CD4-positive, alpha-beta T cell (primary cell): ENCODE measurements around the gene ABHD5. TPM values are rescaled to one million over a fixed set of nuclear protein-coding genes. Genes with fewer than 3 reads are reported as not detected.
A peak's percentile ranks its signal among the peaks of the same experiment; 100 is the strongest.

Experiments used
- ATAC-seq: fragments of 200-7000 bp; cut with Tn5 transposase; one replicate; pipeline ENCODE4 v1.10.0; 2022; ENCODE audit warnings: mild to moderate bottlenecking; ENCODE audit not compliant: poor library complexity
- CTCF ChIA-PET: fragments of 350-600 bp; sonication (Branson Sonifier 250); formaldehyde crosslinking; loops from one replicate; lab custom pipeline; 2021; ENCODE audit warnings: antibody characterized with exemption, inconsistent platforms; lab: Charles Lee
- POLR2A ChIA-PET: fragments of 350-600 bp; sonication (Branson Sonifier 250); formaldehyde crosslinking; loops from one replicate; lab custom pipeline; 2021; ENCODE audit warnings: antibody characterized with exemption, inconsistent platforms; lab: Charles Lee
- DNase-seq, 14 experiments: peaks; one replicate each; pipeline ENCODE4 v3.0.0-alpha.2; 2013 to 2020; ENCODE audit warnings: mixed read lengths in 2 of 14
- H3K27ac ChIP-seq, 2 donors: one replicate each; pipeline versions ENCODE4 v1.5.1 to v1.7.0; 2013; ENCODE audit warnings: low read length in 2 of 2, low read depth in 1 of 2, mild to moderate bottlenecking in 1 of 2
- H3K27me3 ChIP-seq, 2 experiments: 1 replicate in 1 of 2; 2 replicates in 1 of 2; pipeline versions ENCODE4 v1.6.1 to v1.7.0; 2013; ENCODE audit warnings: low read length in 2 of 2, control low read depth in 1 of 2, mild to moderate bottlenecking in 1 of 2, moderate library complexity in 1 of 2; ENCODE audit not compliant: insufficient read depth in 2 of 2, control insufficient read depth in 1 of 2
- H3K36me3 ChIP-seq: one replicate; pipeline ENCODE4 v1.6.1; 2013; ENCODE audit warnings: low read length, control low read depth; ENCODE audit not compliant: insufficient read depth
- H3K4me1 ChIP-seq: one replicate; pipeline ENCODE4 v1.6.1; 2013; ENCODE audit warnings: low read length, control low read depth; ENCODE audit not compliant: insufficient read depth
- H3K4me3 ChIP-seq: one replicate; pipeline ENCODE4 v1.5.1; 2013; ENCODE audit warnings: mild to moderate bottlenecking, low read length, moderate library complexity
- H3K9me3 ChIP-seq, 2 experiments: 1 replicate in 1 of 2; 2 replicates in 1 of 2; pipeline versions ENCODE4 v1.6.1 to v1.7.0; 2013; ENCODE audit warnings: low read length in 2 of 2, mild to moderate bottlenecking in 2 of 2, control low read depth in 1 of 2, moderate library complexity in 1 of 2; ENCODE audit not compliant: control insufficient read depth in 1 of 2, insufficient read depth in 1 of 2
- H3K27ac Mint-ChIP-seq: one replicate; pipeline ENCODE4 v1.8.0; 2020; ENCODE audit warnings: mixed read lengths
- H3K27me3 Mint-ChIP-seq: one replicate; pipeline ENCODE4 v1.8.0; 2021; ENCODE audit warnings: mixed read lengths
- H3K36me3 Mint-ChIP-seq: one replicate; pipeline ENCODE4 v1.8.0; 2021; ENCODE audit warnings: low read depth, mixed read lengths
- H3K4me1 Mint-ChIP-seq: one replicate; pipeline ENCODE4 v1.8.0; 2021; ENCODE audit warnings: low read depth, mixed read lengths
- H3K4me3 Mint-ChIP-seq: one replicate; pipeline ENCODE4 v1.8.0; 2020; ENCODE audit warnings: mild to moderate bottlenecking, mixed read lengths
- H3K9me3 Mint-ChIP-seq: one replicate; pipeline ENCODE4 v1.8.0; 2020; ENCODE audit warnings: mixed read lengths
- intact Hi-C, 2 experiments: fragments of 100-400 bp; cut with DNase I in 1 of 2; cut with micrococcal nuclease in 1 of 2; formaldehyde crosslinking; loops; one replicate each; pipeline versions ENCODE4 v1.15.1 to v1.9.0; 2023 to 2025; cut with DNase I, micrococcal nuclease
- total RNA-seq, 174 experiments: library from RNA in 2 of 174; stranded (reverse) in 2 of 174; gene quantifications; one replicate each; pipeline ENCODE4 v1.2.3 and lab custom pipeline; 2021 to 2026
- TF ChIP-seq, protein P1 (sequence below): fragments of 200-600 bp; IDR thresholded peaks from one replicate; pipeline ENCODE4 v1.8.0; 2022; ENCODE audit warnings: antibody characterized with exemption, mild to moderate bottlenecking

The ABHD5 gene
- total RNA-seq, 2 experiments from 2014 or later, result 6.4 to 9.3 TPM

DNA sequence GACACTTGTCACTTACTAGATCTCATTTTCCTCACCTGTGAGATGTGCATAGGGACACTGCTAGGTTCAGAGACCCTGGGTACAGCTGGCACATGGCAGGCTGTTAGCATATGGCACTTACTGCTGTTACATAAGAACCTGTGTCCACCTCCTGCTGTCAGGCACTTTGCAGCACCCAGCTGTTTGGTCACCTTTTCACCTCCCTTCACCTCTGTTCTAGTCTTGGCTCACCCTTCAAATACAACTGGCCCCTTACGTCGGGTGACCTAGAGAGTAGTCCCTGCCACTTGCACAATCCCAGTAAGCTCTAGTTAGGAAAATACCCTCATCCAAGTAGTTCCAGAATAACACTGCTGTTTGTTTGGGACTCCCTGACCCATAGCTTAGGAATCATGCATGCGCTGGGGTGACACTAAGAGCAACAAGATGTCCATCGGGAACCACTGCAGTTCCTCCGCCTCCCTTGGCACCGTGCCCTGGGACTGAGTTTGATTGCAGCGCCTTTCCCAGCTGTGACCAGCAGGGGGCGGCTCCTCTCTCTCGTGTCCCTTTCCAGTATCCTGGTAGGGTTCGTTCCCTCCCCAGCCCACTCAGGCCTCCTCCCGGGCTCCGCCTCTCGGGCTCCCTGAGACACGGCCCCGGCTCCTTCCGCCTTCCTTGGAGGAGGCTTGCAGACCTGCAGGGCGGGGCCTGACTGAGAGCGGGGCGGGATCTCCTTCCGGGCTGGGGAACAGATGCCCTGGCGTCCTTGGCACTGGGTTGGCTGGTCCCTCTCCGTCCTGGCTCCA lies 78.6 kb downstream of the ABHD5 start:
- H3K27me3 Mint-ChIP-seq, result peaks cover 5% of the 10 kb centered on the region
- DNase-seq, result peak; percentile 62 to 85 (median 69)
- peak overlapping the region in 1 of 2 donors; percentile 71 for H3K27ac ChIP-seq
- peaks cover 37% of the 10 kb centered on the region for H3K4me1 Mint-ChIP-seq
- no peaks in the 10 kb centered on the region for H3K36me3 ChIP-seq
- CTCF ChIA-PET, result interaction anchor here (0.9 to 1.4 kb wide), 3 partner anchors 12 to 465 kb away, joined by 3 to 4 read pairs (median 4); no protein-coding TSS in a partner anchor
- H3K4me3 Mint-ChIP-seq, result peak overlapping the region; percentile 56
- POLR2A ChIA-PET, result interaction anchor here (0.8 to 1.2 kb wide), 2 partner anchors 10 to 79 kb away, joined by 3 read pairs; partner anchors contain the start of gene ABHD5
- peak overlapping the region; percentile 4 for H3K4me3 ChIP-seq
- H3K9me3 Mint-ChIP-seq, result no peaks in the 10 kb centered on the region
- H3K27me3 ChIP-seq, result no peaks in the 10 kb centered on the region
- intact Hi-C loops, result loop anchor here in 1 of 2 experiments (5.0 kb wide), 1 partner anchor 428 kb away; no protein-coding TSS in a partner anchor
- peaks cover 42% of the 10 kb centered on the region for H3K4me1 ChIP-seq
- no peak overlapping the region for H3K27ac Mint-ChIP-seq
- no peaks in the 10 kb centered on the region for H3K36me3 Mint-ChIP-seq
- ATAC-seq, result peak; percentile 65
- no peaks in the 10 kb centered on the region for H3K9me3 ChIP-seq
- TF ChIP-seq, protein P1, sequence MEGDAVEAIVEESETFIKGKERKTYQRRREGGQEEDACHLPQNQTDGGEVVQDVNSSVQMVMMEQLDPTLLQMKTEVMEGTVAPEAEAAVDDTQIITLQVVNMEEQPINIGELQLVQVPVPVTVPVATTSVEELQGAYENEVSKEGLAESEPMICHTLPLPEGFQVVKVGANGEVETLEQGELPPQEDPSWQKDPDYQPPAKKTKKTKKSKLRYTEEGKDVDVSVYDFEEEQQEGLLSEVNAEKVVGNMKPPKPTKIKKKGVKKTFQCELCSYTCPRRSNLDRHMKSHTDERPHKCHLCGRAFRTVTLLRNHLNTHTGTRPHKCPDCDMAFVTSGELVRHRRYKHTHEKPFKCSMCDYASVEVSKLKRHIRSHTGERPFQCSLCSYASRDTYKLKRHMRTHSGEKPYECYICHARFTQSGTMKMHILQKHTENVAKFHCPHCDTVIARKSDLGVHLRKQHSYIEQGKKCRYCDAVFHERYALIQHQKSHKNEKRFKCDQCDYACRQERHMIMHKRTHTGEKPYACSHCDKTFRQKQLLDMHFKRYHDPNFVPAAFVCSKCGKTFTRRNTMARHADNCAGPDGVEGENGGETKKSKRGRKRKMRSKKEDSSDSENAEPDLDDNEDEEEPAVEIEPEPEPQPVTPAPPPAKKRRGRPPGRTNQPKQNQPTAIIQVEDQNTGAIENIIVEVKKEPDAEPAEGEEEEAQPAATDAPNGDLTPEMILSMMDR, result peak; percentile 90

DNA sequence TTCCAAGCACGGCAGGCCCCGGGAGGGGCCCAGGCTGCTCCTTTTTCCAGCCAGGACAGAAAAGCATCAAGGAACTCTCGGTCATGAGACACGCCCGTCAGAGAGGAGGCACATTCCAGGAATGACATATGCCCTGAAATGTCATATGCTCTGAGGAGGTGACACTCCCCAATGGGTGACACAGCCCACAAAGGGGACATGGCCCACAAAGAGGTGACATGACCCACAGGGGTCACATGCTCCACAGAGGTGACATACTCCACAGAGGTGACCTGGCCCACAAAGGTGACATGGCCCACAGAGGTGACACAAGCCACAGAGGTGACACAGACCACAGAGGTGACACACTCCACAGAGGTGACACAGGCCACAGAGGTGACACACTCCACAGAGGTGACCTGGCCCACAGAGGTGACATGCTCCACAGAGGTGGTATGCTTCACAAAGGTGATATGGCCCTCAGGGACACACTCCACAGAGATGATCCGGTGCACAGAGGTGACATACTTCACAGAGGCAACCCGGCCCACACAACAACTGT lies 79.2 kb downstream of the ABHD5 start:
- Mint-ChIP-seq H3K4me3 (no peak overlapping the region), H3K27ac (peak overlapping the region; percentile 64), H3K9me3 (no peaks in the 10 kb centered on the region), H3K27me3 (peaks cover 5% of the 10 kb centered on the region), H3K36me3 (no peaks in the 10 kb centered on the region), H3K4me1 (peaks cover 37% of the 10 kb centered on the region)
- ChIA-PET POLR2A (no interaction called here), CTCF (interaction anchor here (0.9 to 1.4 kb wide), 3 partner anchors 13 to 465 kb away, joined by 3 to 4 read pairs (median 4); no protein-coding TSS in a partner anchor)
- TF ChIP-seq, protein P1, result no peak
- ATAC-seq (peak; percentile 55), DNase-seq (peak in 10 of 14 experiments; percentile 3 to 67 (median 17))
- intact Hi-C loops, result loop anchor here in 1 of 2 experiments (5.0 kb wide), 1 partner anchor 427 kb away; no protein-coding TSS in a partner anchor
- no peak overlapping the region for H3K4me3 ChIP-seq
- H3K9me3 ChIP-seq, result no peaks in the 10 kb centered on the region
- peaks cover 42% of the 10 kb centered on the region for H3K4me1 ChIP-seq
- peak overlapping the region in 1 of 2 donors; percentile 71 for H3K27ac ChIP-seq
- H3K27me3 ChIP-seq, result no peaks in the 10 kb centered on the region
- no peaks in the 10 kb centered on the region for H3K36me3 ChIP-seq

DNA sequence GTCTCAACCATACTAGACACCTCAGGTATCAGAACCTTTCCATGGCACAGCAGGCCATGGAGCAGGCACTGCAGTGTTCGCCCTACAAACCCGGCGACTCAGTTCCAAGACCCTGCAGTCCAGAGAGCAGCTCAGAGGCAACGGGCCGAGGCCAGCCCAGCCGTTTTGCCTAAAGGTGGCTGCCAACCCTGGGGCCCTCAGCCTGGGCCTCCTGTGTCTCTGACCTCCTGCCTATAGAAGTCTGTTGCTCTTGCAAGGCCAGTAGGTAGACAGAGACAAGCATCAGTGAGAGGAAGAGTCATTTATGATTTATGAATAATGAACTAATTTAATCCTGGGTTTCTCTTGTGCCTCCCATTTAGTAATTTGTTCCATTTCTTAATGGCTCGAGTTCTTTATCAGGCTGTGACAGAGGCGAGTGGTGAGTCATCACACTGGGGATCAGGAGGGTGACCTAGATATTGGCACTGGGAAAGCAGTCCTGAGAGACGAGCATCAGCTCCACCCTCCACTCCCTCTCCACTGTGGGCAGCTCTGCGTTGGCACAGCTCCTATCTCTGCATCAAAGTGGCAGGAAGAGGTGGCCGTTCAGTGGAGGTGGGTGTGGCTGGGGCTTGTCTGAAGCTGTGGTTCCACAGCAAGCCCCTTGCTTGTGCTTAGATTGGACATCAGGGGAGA lies 79.8 kb downstream of the ABHD5 start:
- peak overlapping the region; percentile 64 for H3K27ac Mint-ChIP-seq
- peaks cover 42% of the 10 kb centered on the region for H3K4me1 ChIP-seq
- H3K36me3 Mint-ChIP-seq, result no peaks in the 10 kb centered on the region
- CTCF ChIA-PET, result no interaction called here
- H3K9me3 Mint-ChIP-seq, result no peaks in the 10 kb centered on the region
- TF ChIP-seq, protein P1, result no peak
- ATAC-seq, result peak; percentile 43
- H3K27ac ChIP-seq, result peak overlapping the region in 1 of 2 donors; percentile 71
- peaks cover 5% of the 10 kb centered on the region for H3K27me3 Mint-ChIP-seq
- no peak overlapping the region for H3K4me3 Mint-ChIP-seq
- H3K9me3 ChIP-seq, result no peaks in the 10 kb centered on the region
- H3K36me3 ChIP-seq, result no peaks in the 10 kb centered on the region
- POLR2A ChIA-PET, result no interaction called here
- H3K4me3 ChIP-seq, result no peak overlapping the region
- intact Hi-C loops, result no loop called here
- no peaks in the 10 kb centered on the region for H3K27me3 ChIP-seq
- H3K4me1 Mint-ChIP-seq, result peaks cover 37% of the 10 kb centered on the region
- peak in 9 of 14 experiments; percentile 3 to 69 (median 23) for DNase-seq
